A549 (cell line): ENCODE measurements around the gene PEPD.

ENCODE experiments used
- CEBPB ChIP-seq, 2 experiments: fragments of >200 bp in 1 of 2; sonication (Bioruptor Twin) in 1 of 2; formaldehyde crosslinking in 1 of 2; IDR thresholded peaks; 2 replicates each; pipeline ENCODE4 v1.6.1; 2012 to 2016
- EP300 ChIP-seq, 2 experiments: fragments of >200 bp; sonication (Bioruptor Twin); formaldehyde crosslinking; IDR thresholded peaks; 2 replicates in 1 of 2; 3 replicates in 1 of 2; pipeline ENCODE4 v1.6.1; 2016 to 2017
- ESRRA ChIP-seq: fragments of 150-350 bp; IDR thresholded peaks from 2 replicates; pipeline ENCODE4 v1.6.1; 2014; ENCODE audit warnings: mild to moderate bottlenecking, low read length, borderline replicate concordance
- JUN ChIP-seq, 2 experiments: fragments of >200 bp; sonication (Bioruptor Twin); formaldehyde crosslinking; IDR thresholded peaks; 2 replicates in 1 of 2; 3 replicates in 1 of 2; pipeline ENCODE4 v1.6.1; 2016 to 2017
- JUNB ChIP-seq: fragments of >200 bp; sonication (Bioruptor Twin); formaldehyde crosslinking; IDR thresholded peaks from 2 replicates; pipeline ENCODE4 v1.6.1; 2016
- MYC ChIP-seq: IDR thresholded peaks from 2 replicates; pipeline ENCODE4 v1.6.1; 2012; ENCODE audit warnings: mild to moderate bottlenecking, inconsistent platforms, low read length, improper control_type of control experiment, borderline replicate concordance
- RAD21 ChIP-seq, 2 experiments: fragments of >200 bp in 1 of 2; sonication (Bioruptor Twin) in 1 of 2; formaldehyde crosslinking in 1 of 2; IDR thresholded peaks in 1 of 2; conservative IDR thresholded peaks in 1 of 2; 2 replicates in 1 of 2; 3 replicates in 1 of 2; pipeline ENCODE4 v1.6.1; 2012 to 2018; ENCODE audit warnings: inconsistent platforms in 1 of 2
- RNF2 ChIP-seq: fragments of 200-600 bp; sonication (generic); IDR thresholded peaks from 2 replicates; pipeline ENCODE4 v1.6.1; 2016; ENCODE audit warnings: low read depth, mild to moderate bottlenecking, antibody characterized with exemption, moderate library complexity, borderline replicate concordance
- TF ChIP-seq, protein P1 (sequence below): fragments of >200 bp; sonication (Bioruptor Twin); formaldehyde crosslinking; IDR thresholded peaks from 3 replicates; pipeline ENCODE4 v1.5.1; 2016
- TF ChIP-seq, protein P2 (sequence below): fragments of 450-650 bp; IDR thresholded peaks from 2 replicates; pipeline ENCODE4 v1.6.1; 2014; ENCODE audit warnings: antibody characterized with exemption

DNA sequence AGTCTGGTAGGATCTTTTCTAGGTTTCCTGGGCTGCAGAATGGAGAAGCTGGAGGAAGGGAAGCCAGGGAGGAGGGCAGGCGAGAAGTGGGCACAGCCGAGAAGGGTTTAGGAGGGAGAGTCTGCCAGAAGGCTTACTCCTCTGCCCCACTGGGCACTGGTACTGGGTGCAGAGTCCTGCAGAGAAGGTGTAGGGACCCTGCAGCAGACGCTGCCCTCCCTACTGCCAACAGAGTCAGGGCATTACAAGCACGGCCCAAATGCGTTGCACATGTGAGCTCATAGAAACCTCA lies 726 bp upstream of the PEPD start:
- TF ChIP-seq, protein P1, sequence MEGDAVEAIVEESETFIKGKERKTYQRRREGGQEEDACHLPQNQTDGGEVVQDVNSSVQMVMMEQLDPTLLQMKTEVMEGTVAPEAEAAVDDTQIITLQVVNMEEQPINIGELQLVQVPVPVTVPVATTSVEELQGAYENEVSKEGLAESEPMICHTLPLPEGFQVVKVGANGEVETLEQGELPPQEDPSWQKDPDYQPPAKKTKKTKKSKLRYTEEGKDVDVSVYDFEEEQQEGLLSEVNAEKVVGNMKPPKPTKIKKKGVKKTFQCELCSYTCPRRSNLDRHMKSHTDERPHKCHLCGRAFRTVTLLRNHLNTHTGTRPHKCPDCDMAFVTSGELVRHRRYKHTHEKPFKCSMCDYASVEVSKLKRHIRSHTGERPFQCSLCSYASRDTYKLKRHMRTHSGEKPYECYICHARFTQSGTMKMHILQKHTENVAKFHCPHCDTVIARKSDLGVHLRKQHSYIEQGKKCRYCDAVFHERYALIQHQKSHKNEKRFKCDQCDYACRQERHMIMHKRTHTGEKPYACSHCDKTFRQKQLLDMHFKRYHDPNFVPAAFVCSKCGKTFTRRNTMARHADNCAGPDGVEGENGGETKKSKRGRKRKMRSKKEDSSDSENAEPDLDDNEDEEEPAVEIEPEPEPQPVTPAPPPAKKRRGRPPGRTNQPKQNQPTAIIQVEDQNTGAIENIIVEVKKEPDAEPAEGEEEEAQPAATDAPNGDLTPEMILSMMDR, result no peak
- TF ChIP-seq RAD21 (conservative IDR thresholded peaks at IDR 0.05 in 1 of 2, IDR thresholded peaks at IDR 0.05 in 1 of 2) (no peak), EP300 (IDR thresholded peaks at IDR 0.05) (no peak), ESRRA (no peak), CEBPB (IDR thresholded peaks at IDR 0.05) (no peak), JUN (IDR thresholded peaks at IDR 0.05) (no peak), MYC (no peak), RNF2 (no peak), JUNB (no peak)
- TF ChIP-seq, protein P2, sequence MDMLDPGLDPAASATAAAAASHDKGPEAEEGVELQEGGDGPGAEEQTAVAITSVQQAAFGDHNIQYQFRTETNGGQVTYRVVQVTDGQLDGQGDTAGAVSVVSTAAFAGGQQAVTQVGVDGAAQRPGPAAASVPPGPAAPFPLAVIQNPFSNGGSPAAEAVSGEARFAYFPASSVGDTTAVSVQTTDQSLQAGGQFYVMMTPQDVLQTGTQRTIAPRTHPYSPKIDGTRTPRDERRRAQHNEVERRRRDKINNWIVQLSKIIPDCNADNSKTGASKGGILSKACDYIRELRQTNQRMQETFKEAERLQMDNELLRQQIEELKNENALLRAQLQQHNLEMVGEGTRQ, result no peak
